GM19240 (cell line): ENCODE results near the gene SMPDL3B.

ENCODE experiments used
- DNase-seq: peaks from one replicate; pipeline ENCODE4 v3.0.0; 2011; ENCODE audit warnings: low spot score; ENCODE audit not compliant: insufficient read length

The SMPDL3B gene

GRCh38 chr1:27940870-27941560 lies 6.2 kb downstream of the SMPDL3B start:
- DNase-seq, result no peak

GRCh38 chr1:27941671-27942540 lies 7.1 kb downstream of the SMPDL3B start:
- no peak for DNase-seq

- DNase-seq, result no peak
Observed at GRCh38 chr1:27945020-27945419, 10.2 kb downstream of the SMPDL3B start.

- DNase-seq, result no peak
Observed at GRCh38 chr1:27949027-27949426, 14.2 kb downstream of the SMPDL3B start.

- DNase-seq, result no peak
Observed at GRCh38 chr1:27951396-27951795, 16.6 kb downstream of the SMPDL3B start.

GRCh38 chr1:27952147-27952546 lies 17.3 kb downstream of the SMPDL3B start:
- no peak for DNase-seq

- no peak for DNase-seq
Observed at GRCh38 chr1:27954186-27954585, 19.4 kb downstream of the SMPDL3B start.

GRCh38 chr1:27955076-27955475 lies 20.3 kb downstream of the SMPDL3B start:
- no peak for DNase-seq

GRCh38 chr1:27956761-27957160 lies 22.0 kb downstream of the SMPDL3B start:
- no peak for DNase-seq

- no peak for DNase-seq
Observed at GRCh38 chr1:27957655-27958054, 22.9 kb downstream of the SMPDL3B start.

- no peak for DNase-seq
Observed at GRCh38 chr1:27958513-27958912, 23.7 kb downstream of the SMPDL3B start.

- peak; percentile 85 for DNase-seq
Observed at GRCh38 chr1:27959792-27960603, 25.2 kb downstream of the SMPDL3B start, which contains the start of gene XKR8. XKR8 (plus strand) TSS chr1:27959973; CDS start chr1:27960070, 97 bp downstream.

- no peak for DNase-seq
Observed at GRCh38 chr1:27960762-27961645, 26.2 kb downstream of the SMPDL3B start.

- no peak for DNase-seq
Observed at GRCh38 chr1:27961646-27962221, 26.9 kb downstream of the SMPDL3B start.

- DNase-seq, result no peak
Observed at GRCh38 chr1:27963393-27963792, 28.6 kb downstream of the SMPDL3B start.

- no peak for DNase-seq
Observed at GRCh38 chr1:27966402-27967105, 31.8 kb downstream of the SMPDL3B start.

GRCh38 chr1:27967106-27967883 lies 32.5 kb downstream of the SMPDL3B start:
- DNase-seq, result no peak

GRCh38 chr1:27967884-27968466 lies 33.2 kb downstream of the SMPDL3B start:
- DNase-seq, result no peak

- DNase-seq, result no peak
Observed at GRCh38 chr1:27968692-27969091, 33.9 kb downstream of the SMPDL3B start.
